ENCODE results near the gene CAPN15.

DNA sequence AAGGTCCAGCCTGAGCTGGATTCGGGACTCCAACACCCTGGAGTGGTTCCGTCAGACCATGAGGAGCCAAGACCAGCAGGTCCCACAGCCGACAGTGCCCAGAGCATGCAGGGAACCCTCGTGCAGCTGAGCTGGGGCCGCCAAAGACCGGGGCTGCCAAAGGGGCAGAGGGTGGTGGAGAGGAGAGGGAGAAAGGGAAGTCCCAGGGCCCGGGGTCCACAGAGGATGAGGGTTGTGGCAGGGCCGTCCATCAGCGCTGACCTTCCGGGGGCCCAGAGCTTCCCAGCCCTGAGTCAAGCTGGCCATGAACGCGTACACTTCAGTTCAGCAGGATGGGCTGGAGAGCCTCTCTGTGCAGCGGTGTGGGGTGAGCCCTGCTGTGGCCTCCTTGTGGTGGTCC, 6.7 kb upstream of the CAPN15 start:
- TF ChIP-seq, protein P1, sequence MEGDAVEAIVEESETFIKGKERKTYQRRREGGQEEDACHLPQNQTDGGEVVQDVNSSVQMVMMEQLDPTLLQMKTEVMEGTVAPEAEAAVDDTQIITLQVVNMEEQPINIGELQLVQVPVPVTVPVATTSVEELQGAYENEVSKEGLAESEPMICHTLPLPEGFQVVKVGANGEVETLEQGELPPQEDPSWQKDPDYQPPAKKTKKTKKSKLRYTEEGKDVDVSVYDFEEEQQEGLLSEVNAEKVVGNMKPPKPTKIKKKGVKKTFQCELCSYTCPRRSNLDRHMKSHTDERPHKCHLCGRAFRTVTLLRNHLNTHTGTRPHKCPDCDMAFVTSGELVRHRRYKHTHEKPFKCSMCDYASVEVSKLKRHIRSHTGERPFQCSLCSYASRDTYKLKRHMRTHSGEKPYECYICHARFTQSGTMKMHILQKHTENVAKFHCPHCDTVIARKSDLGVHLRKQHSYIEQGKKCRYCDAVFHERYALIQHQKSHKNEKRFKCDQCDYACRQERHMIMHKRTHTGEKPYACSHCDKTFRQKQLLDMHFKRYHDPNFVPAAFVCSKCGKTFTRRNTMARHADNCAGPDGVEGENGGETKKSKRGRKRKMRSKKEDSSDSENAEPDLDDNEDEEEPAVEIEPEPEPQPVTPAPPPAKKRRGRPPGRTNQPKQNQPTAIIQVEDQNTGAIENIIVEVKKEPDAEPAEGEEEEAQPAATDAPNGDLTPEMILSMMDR (IDR thresholded peaks at IDR 0.05; ENCODE audit: low read depth, low read length): no peak
- TF ChIP-seq POLR2A (IDR thresholded peaks at IDR 0.05; ENCODE audit: extremely low read depth, insufficient read length): no peak
- TF ChIP-seq, protein P2, sequence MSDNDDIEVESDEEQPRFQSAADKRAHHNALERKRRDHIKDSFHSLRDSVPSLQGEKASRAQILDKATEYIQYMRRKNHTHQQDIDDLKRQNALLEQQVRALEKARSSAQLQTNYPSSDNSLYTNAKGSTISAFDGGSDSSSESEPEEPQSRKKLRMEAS (IDR thresholded peaks at IDR 0.05; ENCODE audit: low read depth, low read length): no peak
